Measurements from ENCODE around the gene SDF2L1.

Gene SDF2L1

DNA sequence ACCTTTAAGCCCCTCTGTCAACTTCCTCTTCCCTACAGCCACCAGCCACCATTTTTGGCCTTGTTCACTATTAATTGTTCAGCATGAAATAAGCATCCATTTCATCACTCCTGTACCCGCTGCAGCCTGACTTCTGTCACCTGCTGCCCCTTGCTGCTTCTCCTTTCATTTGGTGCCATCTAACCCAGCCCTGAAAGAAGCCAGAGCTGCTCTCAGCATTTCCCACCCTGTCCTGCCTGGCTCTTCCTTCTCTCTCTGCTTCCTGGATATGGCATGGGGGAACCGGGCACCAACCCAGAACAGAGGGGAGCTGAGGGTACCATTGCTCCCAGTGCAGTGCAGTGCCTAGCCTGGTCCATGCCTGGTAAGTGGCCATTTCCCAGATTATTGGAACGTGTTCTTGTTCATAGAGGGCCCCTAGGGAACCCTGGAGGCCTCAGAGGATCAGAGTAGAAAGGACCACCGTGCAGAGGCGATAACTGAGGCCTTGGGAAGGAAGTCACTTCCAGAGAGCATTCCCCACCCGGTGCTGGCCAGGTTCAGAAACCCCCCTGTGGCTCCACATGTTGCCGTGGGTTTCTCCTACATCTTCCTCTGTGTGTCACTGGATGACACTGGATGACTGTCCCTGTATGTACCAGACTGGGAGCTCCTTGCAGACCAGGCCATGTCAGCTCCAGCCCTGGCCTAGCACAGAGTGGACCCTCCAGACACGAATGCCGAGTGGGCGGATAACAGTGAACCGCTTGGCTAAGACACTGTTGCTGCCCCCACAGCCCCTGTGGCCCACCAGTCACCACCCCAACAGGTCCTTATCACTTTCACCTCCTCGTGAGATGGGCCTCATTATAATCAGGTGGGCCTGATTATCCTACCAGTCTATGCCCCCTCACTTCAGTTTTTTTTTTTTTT lies 17.0 kb upstream of the SDF2L1 start:
- Mint-ChIP-seq H3K27ac (peak overlapping the region in 1 of 3 experiments; percentile 24), H3K4me1 (peaks cover 42% of the 10 kb centered on the region), H3K9me3 (no peaks in the 10 kb centered on the region), H3K4me3 (no peak overlapping the region), H3K27me3 (ENCODE audit: low read depth) (no peaks in the 10 kb centered on the region), H3K36me3 (ENCODE audit: low read depth) (peaks cover 19% of the 10 kb centered on the region)
- TF ChIP-seq, protein P1, sequence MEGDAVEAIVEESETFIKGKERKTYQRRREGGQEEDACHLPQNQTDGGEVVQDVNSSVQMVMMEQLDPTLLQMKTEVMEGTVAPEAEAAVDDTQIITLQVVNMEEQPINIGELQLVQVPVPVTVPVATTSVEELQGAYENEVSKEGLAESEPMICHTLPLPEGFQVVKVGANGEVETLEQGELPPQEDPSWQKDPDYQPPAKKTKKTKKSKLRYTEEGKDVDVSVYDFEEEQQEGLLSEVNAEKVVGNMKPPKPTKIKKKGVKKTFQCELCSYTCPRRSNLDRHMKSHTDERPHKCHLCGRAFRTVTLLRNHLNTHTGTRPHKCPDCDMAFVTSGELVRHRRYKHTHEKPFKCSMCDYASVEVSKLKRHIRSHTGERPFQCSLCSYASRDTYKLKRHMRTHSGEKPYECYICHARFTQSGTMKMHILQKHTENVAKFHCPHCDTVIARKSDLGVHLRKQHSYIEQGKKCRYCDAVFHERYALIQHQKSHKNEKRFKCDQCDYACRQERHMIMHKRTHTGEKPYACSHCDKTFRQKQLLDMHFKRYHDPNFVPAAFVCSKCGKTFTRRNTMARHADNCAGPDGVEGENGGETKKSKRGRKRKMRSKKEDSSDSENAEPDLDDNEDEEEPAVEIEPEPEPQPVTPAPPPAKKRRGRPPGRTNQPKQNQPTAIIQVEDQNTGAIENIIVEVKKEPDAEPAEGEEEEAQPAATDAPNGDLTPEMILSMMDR (IDR thresholded peaks at IDR 0.05; ENCODE audit: unreplicated experiment in 3 of 3): no peak

DNA sequence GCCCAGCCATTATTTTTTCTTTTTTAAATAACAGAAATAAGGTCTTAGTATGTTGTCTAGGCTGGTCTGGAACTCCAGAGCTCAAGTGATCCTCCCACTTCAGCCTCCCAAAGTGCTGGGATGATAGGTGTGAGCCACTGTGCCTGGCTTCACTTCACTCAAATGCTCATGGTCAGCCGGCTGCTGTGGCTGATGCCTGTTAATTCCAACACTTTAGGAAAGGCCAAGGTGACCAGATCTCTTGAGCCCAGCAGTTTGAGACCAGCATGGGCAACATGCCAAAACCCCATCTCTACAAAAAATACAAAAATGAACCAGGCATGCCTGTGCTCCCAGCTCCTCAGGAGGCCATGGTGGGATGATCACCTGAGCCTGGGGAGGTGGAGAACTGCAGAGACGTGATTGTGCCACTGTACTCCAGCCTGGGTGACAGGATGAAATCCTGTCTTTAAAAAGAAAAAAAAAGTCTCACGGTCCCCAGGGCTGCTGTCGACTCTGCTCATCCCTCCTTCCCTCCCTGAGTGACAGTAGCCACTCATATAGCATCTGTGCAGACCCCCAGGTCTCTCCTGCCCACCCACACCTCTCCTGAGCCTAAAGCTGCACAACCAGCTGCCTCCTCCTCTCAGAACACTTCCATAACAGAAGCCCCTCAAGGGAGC lies 15.9 kb upstream of the SDF2L1 start:
- Mint-ChIP-seq H3K4me3 (peak overlapping the region in 1 of 3 experiments; percentile 27), H3K36me3 (ENCODE audit: low read depth) (peaks cover 17% of the 10 kb centered on the region), H3K9me3 (no peaks in the 10 kb centered on the region), H3K27ac (peak overlapping the region in 1 of 3 experiments; percentile 16), H3K4me1 (peaks cover 39% of the 10 kb centered on the region), H3K27me3 (ENCODE audit: low read depth) (no peaks in the 10 kb centered on the region)
- TF ChIP-seq, protein P1 (IDR thresholded peaks at IDR 0.05; ENCODE audit: unreplicated experiment in 3 of 3): no peak

GRCh38 chr22:21626735-21627469 lies 15.2 kb upstream of the SDF2L1 start:
- TF ChIP-seq, protein P1 (IDR thresholded peaks at IDR 0.05; ENCODE audit: unreplicated experiment in 3 of 3): no peak

GRCh38 chr22:21628386-21629254 lies 13.5 kb upstream of the SDF2L1 start:
- H3K4me1 Mint-ChIP-seq: peaks cover 23% of the 10 kb centered on the region
- H3K36me3 Mint-ChIP-seq (ENCODE audit: low read depth): peaks cover 4% of the 10 kb centered on the region
- H3K4me3 Mint-ChIP-seq: peak overlapping the region; percentile 87 to 93 (median 90)
- H3K27me3 Mint-ChIP-seq (ENCODE audit: low read depth): no peaks in the 10 kb centered on the region
- no peak overlapping the region for H3K27ac Mint-ChIP-seq
- TF ChIP-seq, protein P1 (IDR thresholded peaks at IDR 0.05; ENCODE audit: unreplicated experiment in 3 of 3): no peak
- no peaks in the 10 kb centered on the region for H3K9me3 Mint-ChIP-seq

More at GRCh38 chr22:21626735-21627469, 15.2 kb upstream of the SDF2L1 start:
- Mint-ChIP-seq H3K36me3 (ENCODE audit: low read depth) (peaks cover 17% of the 10 kb centered on the region), H3K4me3 (peak overlapping the region; percentile 59 to 84 (median 59)), H3K4me1 (peaks cover 37% of the 10 kb centered on the region), H3K27me3 (ENCODE audit: low read depth) (no peaks in the 10 kb centered on the region), H3K9me3 (no peaks in the 10 kb centered on the region), H3K27ac (peak overlapping the region in 1 of 3 experiments; percentile 16)

All from nephron (organoid).